Hindlimb muscle (tissue), 1 donor: ENCODE measurements around the gene MKNK1. TPM values are rescaled to one million over a fixed set of nuclear protein-coding genes. Genes with fewer than 3 reads are reported as not detected.

Experiments used
- DNase-seq: peaks from one replicate; pipeline ENCODE4 v3.0.0-alpha.2; 2013
- polyA plus RNA-seq: library from polyadenylated mRNA; unstranded; fragments of 120-200 nt; gene quantifications from one replicate; pipeline ENCODE4 v1.2.1, GENCODE V29; 2013; ENCODE audit not compliant: insufficient read length

Gene MKNK1
- polyA plus RNA-seq, 1 donor, result 34.1 TPM

- DNase-seq, result peak; percentile 49
Measured at GRCh38 chr1:46595127-46595526, 8.9 kb downstream of the MKNK1 start.

GRCh38 chr1:46594063-46594462 is 10.0 kb downstream of the MKNK1 start:
- no peak for DNase-seq

- no peak for DNase-seq
Measured at GRCh38 chr1:46592823-46593222, 11.2 kb downstream of the MKNK1 start.

- no peak for DNase-seq
Measured at GRCh38 chr1:46589529-46589928, 14.5 kb downstream of the MKNK1 start.

GRCh38 chr1:46587069-46587468 is 17.0 kb downstream of the MKNK1 start:
- no peak for DNase-seq

- DNase-seq, result no peak
Measured at GRCh38 chr1:46585312-46585938, 18.6 kb downstream of the MKNK1 start.

- no peak for DNase-seq
Measured at GRCh38 chr1:46583494-46583893, 20.6 kb downstream of the MKNK1 start.

GRCh38 chr1:46582972-46583371 is 21.1 kb downstream of the MKNK1 start:
- no peak for DNase-seq

GRCh38 chr1:46581681-46582455 is 22.2 kb downstream of the MKNK1 start:
- no peak for DNase-seq

GRCh38 chr1:46580140-46580903 is 23.7 kb downstream of the MKNK1 start:
- no peak for DNase-seq

GRCh38 chr1:46577671-46578070 is 26.4 kb downstream of the MKNK1 start:
- DNase-seq, result no peak

- DNase-seq, result no peak
Measured at GRCh38 chr1:46576596-46576995, 27.5 kb downstream of the MKNK1 start.

- no peak for DNase-seq
Measured at GRCh38 chr1:46575778-46576177, 28.3 kb downstream of the MKNK1 start.

GRCh38 chr1:46575300-46575699 is 28.8 kb downstream of the MKNK1 start:
- DNase-seq, result no peak

- no peak for DNase-seq
Measured at GRCh38 chr1:46571691-46572225, 32.3 kb downstream of the MKNK1 start.

GRCh38 chr1:46569884-46570725 is 34.0 kb downstream of the MKNK1 start:
- no peak for DNase-seq

GRCh38 chr1:46569116-46569515 is 35.0 kb downstream of the MKNK1 start:
- no peak for DNase-seq

GRCh38 chr1:46568461-46568891 is 35.6 kb downstream of the MKNK1 start:
- no peak for DNase-seq

- no peak for DNase-seq
Measured at GRCh38 chr1:46563341-46563740, 40.7 kb downstream of the MKNK1 start.

- DNase-seq, result no peak
Measured at GRCh38 chr1:46562498-46562897, 41.6 kb downstream of the MKNK1 start.

- DNase-seq, result no peak
Measured at GRCh38 chr1:46558966-46559365, 45.1 kb downstream of the MKNK1 start.
